ENCODE results near the gene CITED2.
"Not testable (repeated sequence)": the region's sequence is repeated elsewhere in the genome, so short reads cannot be mapped to it uniquely, and the experiment has no call there.

CITED2 gene

GRCh38 chr6:139373154-139373927 lies 1.1 kb downstream of the CITED2 start:
- ATAC-seq: peak; percentile 59
- Mint-ChIP-seq H3K4me3 (peak overlapping the region; percentile 92 to 96), H3K27me3 (no peaks in the 10 kb centered on the region), H3K9me3 (no peaks in the 10 kb centered on the region), H3K4me1 (peaks cover 36% of the 10 kb centered on the region), H3K27ac (peak overlapping the region; percentile 99)
- DNase-seq: peak; percentile 85 to 88

- ATAC-seq (no peak), DNase-seq (no peak)
- no peaks in the 10 kb centered on the region for H3K27me3 Mint-ChIP-seq
- H3K4me1 Mint-ChIP-seq: peaks cover 42% of the 10 kb centered on the region
- peak overlapping the region; percentile 92 to 94 for H3K27ac Mint-ChIP-seq
- no peaks in the 10 kb centered on the region for H3K9me3 Mint-ChIP-seq
- peak overlapping the region; percentile 92 to 96 for H3K4me3 Mint-ChIP-seq
These were observed 1.9 kb downstream of the CITED2 start for GRCh38 chr6:139372326-139373153.

DNA sequence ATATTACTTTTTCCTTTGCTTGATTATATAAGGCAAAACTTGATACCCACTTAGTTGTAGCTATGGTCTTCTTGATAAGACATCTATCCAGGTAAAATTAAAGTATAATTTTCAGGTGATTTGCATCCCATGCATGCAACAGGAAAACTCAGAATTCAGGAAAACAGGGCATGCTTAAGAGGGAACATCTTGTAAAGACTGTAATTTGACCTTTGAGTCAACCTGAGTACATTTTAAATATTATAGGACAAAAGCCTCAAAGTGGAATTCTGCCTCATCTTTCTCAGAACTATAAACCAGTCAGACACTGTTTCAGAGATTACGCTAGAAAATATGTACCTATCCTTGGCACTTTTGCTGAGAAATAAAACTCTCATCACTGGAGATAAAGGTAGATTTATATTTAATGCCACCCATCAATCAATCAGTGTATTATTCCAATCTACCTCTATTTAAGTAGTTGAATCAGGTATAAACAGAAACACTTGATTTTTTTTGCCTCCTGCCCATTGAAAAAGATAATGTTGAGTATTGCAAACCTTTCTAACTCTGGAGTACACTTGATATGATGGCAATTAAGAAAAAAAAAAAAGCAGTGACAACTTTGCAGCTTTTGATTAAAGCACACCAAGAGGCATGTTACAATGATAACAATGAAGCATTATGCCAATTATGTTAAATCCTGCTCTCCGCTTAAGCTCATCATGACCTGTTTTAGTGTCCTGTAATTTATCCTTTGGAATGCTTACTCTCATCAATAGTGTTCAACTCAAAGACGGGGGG lies 2.8 kb downstream of the CITED2 start:
- DNase-seq (no peak), ATAC-seq (no peak)
- Mint-ChIP-seq H3K27me3 (no peaks in the 10 kb centered on the region), H3K4me1 (peaks cover 42% of the 10 kb centered on the region), H3K4me3 (peak overlapping the region; percentile 54 to 92), H3K9me3 (no peaks in the 10 kb centered on the region), H3K27ac (peak overlapping the region in 1 of 2 donors; percentile 70)

- H3K4me1 Mint-ChIP-seq: peaks cover 37% of the 10 kb centered on the region
- no peaks in the 10 kb centered on the region for H3K27me3 Mint-ChIP-seq
- H3K9me3 Mint-ChIP-seq: no peaks in the 10 kb centered on the region
- peak overlapping the region in 1 of 2 donors; percentile 82 for H3K27ac Mint-ChIP-seq
- H3K4me3 Mint-ChIP-seq: peak overlapping the region in 1 of 2 donors; percentile 92
- ATAC-seq (no peak), DNase-seq (no peak)
These were observed 3.5 kb downstream of the CITED2 start for GRCh38 chr6:139370999-139371345.

DNA sequence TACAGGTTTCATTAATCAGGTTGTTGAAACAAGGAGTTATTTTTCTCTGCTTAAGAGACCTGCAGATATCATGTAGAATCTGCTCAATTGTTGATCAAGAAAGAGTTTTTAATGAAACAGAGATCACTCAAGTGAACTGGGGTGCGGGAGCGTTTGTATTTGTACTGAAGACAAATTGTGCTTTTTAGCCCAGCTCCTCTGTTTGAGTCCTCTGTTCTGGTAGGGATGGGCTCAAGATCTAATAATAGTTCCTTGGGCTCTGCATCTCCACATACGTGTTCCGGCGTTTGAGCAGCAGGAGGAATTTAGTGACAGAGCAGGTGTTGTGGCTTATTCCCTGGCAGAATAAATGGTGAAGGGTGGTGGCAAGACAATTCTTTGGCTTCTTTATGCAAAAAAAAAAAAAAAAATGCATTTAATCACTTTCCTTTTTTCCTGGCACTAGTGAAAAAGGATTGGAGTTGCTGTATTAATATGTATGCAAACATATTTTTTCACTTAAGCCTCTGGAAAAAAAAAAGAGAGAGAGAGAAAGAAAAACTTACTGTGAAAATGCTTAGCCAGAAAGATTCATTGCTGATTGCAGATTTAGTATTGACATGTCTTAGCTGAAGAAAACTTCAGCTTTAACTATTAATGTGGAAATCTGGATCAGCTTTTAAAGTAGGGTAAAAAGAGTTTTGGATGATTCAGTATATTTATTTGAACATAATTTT lies 4.0 kb downstream of the CITED2 start:
- Mint-ChIP-seq H3K27me3 (no peaks in the 10 kb centered on the region), H3K4me3 (peak overlapping the region; percentile 63 to 92), H3K27ac (peak overlapping the region; percentile 82 to 91), H3K9me3 (no peaks in the 10 kb centered on the region), H3K4me1 (peaks cover 35% of the 10 kb centered on the region)
- no peak for DNase-seq
- no peak for ATAC-seq

GRCh38 chr6:139369568-139370282 lies 4.7 kb downstream of the CITED2 start:
- Mint-ChIP-seq H3K4me3 (peak overlapping the region; percentile 63 to 92), H3K27ac (peak overlapping the region in 1 of 2 donors; percentile 83)
- ATAC-seq: no peak

DNA sequence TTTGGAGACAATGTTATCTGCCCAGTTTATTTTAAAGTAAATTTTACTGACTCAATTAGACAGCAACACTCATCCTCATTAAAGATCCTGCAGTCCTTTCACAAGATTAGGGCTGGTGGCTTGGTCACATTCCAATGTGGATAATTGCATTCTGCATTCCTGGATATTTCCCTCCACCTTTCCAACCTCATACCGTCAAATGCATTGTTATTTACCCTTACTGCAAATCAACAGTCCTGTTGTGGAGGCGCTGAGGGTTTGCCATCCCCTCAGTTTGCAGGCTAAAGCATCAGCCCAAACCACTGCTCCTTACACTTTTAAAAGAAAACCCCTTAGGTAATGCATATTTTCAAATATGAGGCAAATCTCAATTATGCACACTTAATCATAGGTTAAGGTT lies 5.4 kb downstream of the CITED2 start:
- no peak for ATAC-seq
- H3K4me3 Mint-ChIP-seq: no peak overlapping the region
- no peaks in the 10 kb centered on the region for H3K27me3 Mint-ChIP-seq
- no peaks in the 10 kb centered on the region for H3K9me3 Mint-ChIP-seq
- H3K4me1 Mint-ChIP-seq: peaks cover 44% of the 10 kb centered on the region
- no peak overlapping the region for H3K27ac Mint-ChIP-seq
- DNase-seq: no peak

More at GRCh38 chr6:139369568-139370282, 4.7 kb downstream of the CITED2 start:
- DNase-seq: peak in 1 of 2 donors; percentile 28
- Mint-ChIP-seq H3K27me3 (no peaks in the 10 kb centered on the region), H3K4me1 (peaks cover 37% of the 10 kb centered on the region), H3K9me3 (no peaks in the 10 kb centered on the region)

GRCh38 chr6:139368661-139369060 lies 5.8 kb downstream of the CITED2 start:
- Mint-ChIP-seq H3K9me3 (no peaks in the 10 kb centered on the region), H3K4me3 (no peak overlapping the region), H3K27me3 (no peaks in the 10 kb centered on the region), H3K27ac (no peak overlapping the region), H3K4me1 (peaks cover 45% of the 10 kb centered on the region)
- DNase-seq (no peak), ATAC-seq (no peak)

DNA sequence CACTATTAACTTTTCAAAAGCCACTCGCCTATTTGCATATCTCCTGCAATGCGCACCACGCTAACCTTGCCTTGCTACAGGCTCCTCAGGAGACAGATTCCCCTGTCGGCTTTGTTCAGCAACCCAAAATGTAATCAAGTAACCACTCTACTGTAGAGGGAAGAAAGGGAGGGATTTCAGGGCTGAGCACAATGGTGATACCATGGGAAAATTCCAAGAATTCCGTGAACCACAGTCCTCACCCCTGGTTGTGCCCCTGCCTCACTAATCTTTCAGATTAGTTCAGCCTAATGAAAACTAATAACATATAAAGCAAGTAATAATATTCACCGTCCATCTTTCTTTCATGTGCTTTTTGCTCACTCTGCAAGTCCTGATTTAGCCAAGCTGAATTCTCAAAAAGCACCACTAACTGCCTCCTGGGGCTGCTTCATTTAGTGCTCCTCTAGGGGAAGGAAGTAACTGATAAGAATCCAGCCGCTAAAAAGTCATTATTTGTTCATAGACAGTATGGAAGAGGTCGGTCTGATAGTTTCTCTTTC lies 6.6 kb downstream of the CITED2 start:
- no peak for ATAC-seq
- Mint-ChIP-seq H3K4me1 (peaks cover 45% of the 10 kb centered on the region), H3K27ac (peak overlapping the region in 1 of 2 donors; percentile 20), H3K4me3 (peak overlapping the region; percentile 26 to 38), H3K9me3 (no peaks in the 10 kb centered on the region), H3K27me3 (no peaks in the 10 kb centered on the region)
- DNase-seq: no peak

DNA sequence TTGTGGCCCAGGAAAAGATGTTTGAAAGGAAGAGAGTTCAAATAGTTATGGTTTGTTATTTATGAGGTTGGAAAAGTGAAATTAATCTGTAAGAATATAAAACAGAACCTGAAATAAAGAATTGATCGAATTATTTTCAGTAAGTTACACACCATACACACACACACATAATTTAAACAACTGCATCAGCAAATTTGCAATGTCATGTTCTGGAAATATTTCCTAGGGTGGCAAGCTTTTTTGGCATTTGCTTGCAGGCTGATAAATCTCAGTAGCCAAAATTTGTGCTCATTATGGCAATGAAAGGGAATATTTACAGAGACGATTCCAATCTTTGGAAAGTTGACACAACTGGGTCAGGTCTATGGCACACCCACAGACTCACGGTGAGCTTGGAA lies 9.5 kb downstream of the CITED2 start:
- Mint-ChIP-seq H3K4me3 (no peak overlapping the region), H3K9me3 (no peaks in the 10 kb centered on the region), H3K27me3 (no peaks in the 10 kb centered on the region), H3K4me1 (peaks cover 28% of the 10 kb centered on the region), H3K27ac (peak overlapping the region in 1 of 2 donors; percentile 55)
- ATAC-seq (no peak), DNase-seq (no peak)

GRCh38 chr6:139364302-139364981 lies 10.0 kb downstream of the CITED2 start:
- Mint-ChIP-seq H3K9me3 (peaks cover 0 to 2% of the 10 kb centered on the region in 2 donors), H3K4me3 (no peak overlapping the region), H3K4me1 (peaks cover 23% of the 10 kb centered on the region), H3K27ac (no peak overlapping the region), H3K27me3 (no peaks in the 10 kb centered on the region)
- no peak for DNase-seq
- ATAC-seq: no peak

GRCh38 chr6:139363797-139364196 lies 10.7 kb downstream of the CITED2 start:
- peaks cover 19% of the 10 kb centered on the region for H3K4me1 Mint-ChIP-seq
- not testable (repeated sequence) for H3K9me3 Mint-ChIP-seq, DNase-seq, H3K27me3 Mint-ChIP-seq, H3K4me3 Mint-ChIP-seq, H3K27ac Mint-ChIP-seq, ATAC-seq

- not testable (repeated sequence) for H3K27ac Mint-ChIP-seq, H3K9me3 Mint-ChIP-seq, H3K27me3 Mint-ChIP-seq, H3K4me3 Mint-ChIP-seq, DNase-seq, ATAC-seq
- peaks cover 16% of the 10 kb centered on the region for H3K4me1 Mint-ChIP-seq
These were observed 11.3 kb downstream of the CITED2 start for GRCh38 chr6:139363123-139363522.

DNA sequence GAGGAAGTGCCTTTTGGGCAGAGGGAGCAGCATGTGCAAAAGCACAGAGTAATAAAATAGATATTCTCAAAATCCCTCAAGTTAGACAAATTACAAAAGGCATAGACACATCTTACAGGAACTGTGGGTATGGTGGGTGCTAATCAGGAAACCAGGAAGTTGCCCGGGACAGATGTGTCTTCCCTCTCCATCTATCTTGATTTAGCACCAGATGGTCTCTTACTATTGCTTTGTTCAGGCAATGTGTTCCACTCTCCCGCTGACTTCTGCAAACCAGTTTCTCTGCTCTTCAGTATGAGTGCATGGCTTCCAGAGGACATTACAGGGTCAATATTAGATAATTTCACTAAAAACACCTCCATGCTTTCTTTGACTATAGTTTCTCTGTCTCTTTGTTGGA lies 13.2 kb downstream of the CITED2 start:
- peaks cover 10% of the 10 kb centered on the region for H3K4me1 Mint-ChIP-seq
- no peaks in the 10 kb centered on the region for H3K27me3 Mint-ChIP-seq
- ATAC-seq (no peak), DNase-seq (no peak)
- no peak overlapping the region for H3K4me3 Mint-ChIP-seq
- H3K27ac Mint-ChIP-seq: no peak overlapping the region
- peaks cover 9 to 12% of the 10 kb centered on the region in 2 donors for H3K9me3 Mint-ChIP-seq
